Measurements from ENCODE around the gene NANOGP8.

DNA sequence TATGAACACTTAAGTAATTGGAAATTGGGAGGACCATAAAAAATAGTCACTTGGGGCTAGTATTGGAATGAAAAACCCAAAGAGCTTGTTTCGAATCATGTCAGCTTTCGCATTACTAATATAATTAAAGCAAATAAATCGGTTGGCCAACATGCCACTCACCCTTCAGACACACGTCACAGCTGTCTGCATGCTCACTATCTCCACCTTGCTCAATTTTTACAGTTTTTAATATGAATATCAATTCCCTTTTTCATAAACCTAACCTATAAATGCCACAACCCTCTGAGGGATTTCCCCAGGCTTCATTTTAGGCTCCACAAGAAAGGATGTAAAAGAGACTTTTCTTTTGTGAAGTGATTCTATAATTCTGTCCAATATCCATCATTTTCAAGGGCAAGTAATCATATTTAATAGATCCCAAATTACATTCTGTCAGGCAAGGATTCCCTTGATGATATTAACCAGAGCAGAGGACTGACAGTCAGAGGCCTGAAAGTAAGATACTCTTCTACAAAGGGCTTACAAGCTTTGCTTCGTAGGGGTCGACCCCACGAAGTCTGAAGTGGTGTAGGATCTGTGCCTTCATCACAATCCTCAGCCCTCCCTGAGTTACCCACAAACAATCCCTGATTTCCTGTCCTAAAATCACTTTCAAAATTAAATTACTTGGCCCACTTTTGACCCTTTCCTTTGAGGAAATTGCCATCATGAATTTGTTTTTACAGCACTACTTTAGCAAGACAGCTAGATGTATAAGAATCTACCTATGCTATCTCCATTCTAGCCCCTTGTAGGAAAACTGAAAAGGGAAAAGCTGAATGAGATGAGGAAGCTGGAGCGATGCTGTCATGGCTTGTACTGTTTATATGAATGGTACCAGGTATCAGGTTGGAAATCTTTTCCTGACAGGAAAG lies 44.5 kb downstream of the NANOGP8 start:
- TF ChIP-seq, protein P1, sequence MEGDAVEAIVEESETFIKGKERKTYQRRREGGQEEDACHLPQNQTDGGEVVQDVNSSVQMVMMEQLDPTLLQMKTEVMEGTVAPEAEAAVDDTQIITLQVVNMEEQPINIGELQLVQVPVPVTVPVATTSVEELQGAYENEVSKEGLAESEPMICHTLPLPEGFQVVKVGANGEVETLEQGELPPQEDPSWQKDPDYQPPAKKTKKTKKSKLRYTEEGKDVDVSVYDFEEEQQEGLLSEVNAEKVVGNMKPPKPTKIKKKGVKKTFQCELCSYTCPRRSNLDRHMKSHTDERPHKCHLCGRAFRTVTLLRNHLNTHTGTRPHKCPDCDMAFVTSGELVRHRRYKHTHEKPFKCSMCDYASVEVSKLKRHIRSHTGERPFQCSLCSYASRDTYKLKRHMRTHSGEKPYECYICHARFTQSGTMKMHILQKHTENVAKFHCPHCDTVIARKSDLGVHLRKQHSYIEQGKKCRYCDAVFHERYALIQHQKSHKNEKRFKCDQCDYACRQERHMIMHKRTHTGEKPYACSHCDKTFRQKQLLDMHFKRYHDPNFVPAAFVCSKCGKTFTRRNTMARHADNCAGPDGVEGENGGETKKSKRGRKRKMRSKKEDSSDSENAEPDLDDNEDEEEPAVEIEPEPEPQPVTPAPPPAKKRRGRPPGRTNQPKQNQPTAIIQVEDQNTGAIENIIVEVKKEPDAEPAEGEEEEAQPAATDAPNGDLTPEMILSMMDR (conservative IDR thresholded peaks at IDR 0.05; ENCODE audit: low read depth, low read length): no peak
- no peak for TF ChIP-seq EZH2 (IDR thresholded peaks at IDR 0.05; ENCODE audit: borderline replicate concordance, low read depth, low read length, poor library complexity, severe bottlenecking)

All from A673 (cell line).